Stimulated activated CD8-positive, alpha-beta memory T cell treated with anti-CD3 and anti-CD28 coated beads, Interleukin-12 subunit alpha, Interleukin-12 subunit beta, amount 100 ng/mL, for 24 hours (primary cell): Measurements from ENCODE around the gene PON2.

Experiments used
- DNase-seq: peaks from one replicate; pipeline ENCODE4 v3.0.0-alpha.2; 2020; ENCODE audit errors: extremely low read depth

PON2 gene

GRCh38 chr7:95444796-95445195 lies 10.0 kb upstream of the PON2 start:
- no peak for DNase-seq

- DNase-seq = no peak
Observed at GRCh38 chr7:95441042-95441823, 6.4 kb upstream of the PON2 start.

- no peak for DNase-seq
Observed at GRCh38 chr7:95440394-95441038, 5.7 kb upstream of the PON2 start.

DNA sequence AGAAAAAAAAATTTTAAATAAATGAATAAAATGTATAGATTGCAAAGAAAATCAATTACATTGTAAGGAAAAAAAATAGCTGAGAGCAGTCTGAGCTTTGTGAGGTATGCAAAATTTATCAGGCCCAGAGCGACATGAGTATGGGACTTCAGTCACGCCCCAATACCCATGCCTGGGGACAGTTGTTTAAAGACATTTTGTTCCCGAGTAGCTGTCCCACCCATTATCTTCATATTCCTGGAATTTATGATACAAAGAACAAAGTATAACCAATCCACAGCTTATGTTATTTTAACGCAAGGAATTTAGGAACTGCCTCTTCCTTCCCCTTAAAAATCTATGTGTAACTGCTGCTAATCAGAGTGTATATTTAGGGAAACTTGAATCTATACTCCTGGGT lies 1.6 kb upstream of the PON2 start:
- no peak for DNase-seq

DNA sequence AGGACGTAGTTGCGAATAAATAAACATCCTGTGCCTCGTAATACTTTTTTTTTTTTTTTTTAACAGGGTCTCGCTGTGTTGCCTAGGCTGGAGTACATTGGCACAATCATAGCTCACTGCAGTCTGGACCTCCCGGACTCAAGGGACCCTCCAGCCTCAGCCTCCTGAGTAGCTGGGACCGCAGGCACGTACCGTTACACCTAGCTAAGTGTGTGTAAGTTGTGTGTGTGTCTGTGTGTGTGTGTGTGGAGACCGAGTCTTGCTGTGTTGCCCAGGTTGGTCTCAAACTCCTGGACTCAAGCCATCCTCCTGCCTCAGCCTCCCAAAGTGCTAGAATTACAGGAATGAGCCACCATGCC lies 573 bp upstream of the PON2 start:
- DNase-seq = no peak

- no peak for DNase-seq
Observed at GRCh38 chr7:95433952-95434556, 774 bp downstream of the PON2 start.

DNA sequence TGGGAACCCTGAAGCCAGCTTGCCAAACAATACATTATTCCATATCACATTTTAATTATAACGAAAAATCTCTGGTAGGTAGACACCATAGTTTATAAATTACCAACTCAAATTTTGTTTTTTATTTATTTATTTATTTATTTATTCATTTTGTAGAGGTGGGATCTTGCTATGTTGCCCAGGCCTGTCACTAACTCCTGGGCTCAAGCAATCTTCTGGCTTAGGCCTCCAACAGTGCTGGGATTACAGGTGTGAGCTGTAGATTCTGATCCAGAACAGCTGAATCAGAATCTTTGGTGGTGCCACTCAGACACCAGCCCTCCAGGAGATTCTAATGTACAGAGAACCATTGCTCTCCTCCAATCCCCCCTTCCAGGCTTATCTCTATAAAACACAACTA lies 1.7 kb downstream of the PON2 start:
- no peak for DNase-seq

- no peak for DNase-seq
Observed at GRCh38 chr7:95432606-95433005, 2.2 kb downstream of the PON2 start.

- no peak for DNase-seq
Observed at GRCh38 chr7:95430864-95431263, 4.0 kb downstream of the PON2 start.

DNA sequence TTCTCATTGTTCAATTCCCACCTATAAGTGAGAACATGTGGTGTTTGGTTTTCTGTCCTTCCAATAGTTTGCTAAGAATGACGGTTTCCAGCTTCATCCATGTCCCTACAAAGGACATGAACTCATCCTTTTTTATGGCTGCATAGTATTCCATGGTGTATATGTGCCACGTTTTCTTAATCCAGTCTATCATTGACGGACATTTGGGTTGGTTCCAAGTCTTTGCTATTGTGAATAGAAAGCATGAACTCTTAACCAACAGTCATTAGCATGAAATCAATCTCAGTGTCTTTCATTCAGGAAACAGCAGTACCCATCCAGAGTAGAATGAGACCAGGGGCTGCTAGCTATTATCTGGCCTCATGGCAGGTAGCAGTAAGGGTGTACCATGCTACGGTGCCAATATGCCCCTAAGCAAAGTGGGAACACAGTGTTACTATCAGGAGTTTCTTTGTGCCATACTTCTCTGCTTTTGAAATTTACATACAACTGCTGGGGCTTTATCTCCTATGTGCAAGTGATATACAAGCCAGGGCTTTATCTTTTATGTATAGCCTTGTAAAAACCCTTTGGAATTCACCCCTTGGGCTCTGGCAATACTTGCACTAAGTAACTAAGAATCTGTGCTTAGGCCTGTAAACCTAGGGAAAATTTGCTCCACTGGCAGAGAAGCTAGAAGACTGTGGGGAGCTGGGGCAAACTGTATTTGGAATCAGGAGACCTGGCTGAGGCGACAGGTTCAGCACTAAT lies 5.4 kb downstream of the PON2 start:
- no peak for DNase-seq

GRCh38 chr7:95427914-95428516 lies 6.8 kb downstream of the PON2 start:
- no peak for DNase-seq

- DNase-seq = no peak
Observed at GRCh38 chr7:95427166-95427565, 7.7 kb downstream of the PON2 start.

GRCh38 chr7:95425694-95426093 lies 9.1 kb downstream of the PON2 start:
- DNase-seq = no peak

GRCh38 chr7:95424716-95425115 lies 10.1 kb downstream of the PON2 start:
- no peak for DNase-seq

GRCh38 chr7:95421847-95422444 lies 12.9 kb downstream of the PON2 start:
- DNase-seq = no peak

DNA sequence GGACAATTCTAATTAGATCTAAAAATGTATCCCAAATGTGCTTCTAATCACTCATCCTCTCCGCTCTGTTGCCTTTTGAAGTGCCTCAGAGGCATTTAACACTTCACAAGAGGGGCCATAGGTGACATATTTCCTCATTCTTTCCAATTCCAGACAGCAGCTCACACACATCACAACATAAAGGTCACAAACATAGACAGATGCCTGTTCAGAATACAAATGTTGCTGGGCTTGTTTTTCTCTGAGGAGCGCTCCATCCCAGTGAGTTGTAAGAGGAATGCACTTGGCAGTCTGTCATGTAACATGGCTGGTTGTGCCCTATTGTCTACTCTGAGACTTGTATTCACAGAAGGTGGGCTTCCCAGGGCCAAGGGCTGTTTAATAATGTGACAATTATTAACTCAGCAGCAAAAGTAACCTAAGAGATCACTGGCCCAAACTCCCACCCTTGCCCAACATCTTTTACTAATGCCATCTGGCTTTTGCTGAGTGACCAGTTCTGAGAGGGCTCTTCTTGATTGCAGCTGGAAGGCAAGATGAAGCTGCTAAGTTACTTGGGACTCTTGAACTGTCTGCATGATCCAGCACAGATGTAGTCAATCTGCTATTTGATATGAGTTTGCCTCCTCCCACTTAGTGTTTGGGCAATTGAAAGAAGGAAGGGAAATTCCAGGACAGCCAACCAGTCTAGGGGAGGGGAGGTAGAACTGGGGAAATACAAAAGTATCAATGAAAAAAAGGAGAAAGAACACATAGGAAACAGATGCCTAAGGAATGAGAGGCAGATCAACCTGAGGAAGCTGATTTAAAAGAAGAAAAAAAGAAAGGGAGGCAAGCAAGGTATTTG lies 13.6 kb downstream of the PON2 start:
- no peak for DNase-seq

DNA sequence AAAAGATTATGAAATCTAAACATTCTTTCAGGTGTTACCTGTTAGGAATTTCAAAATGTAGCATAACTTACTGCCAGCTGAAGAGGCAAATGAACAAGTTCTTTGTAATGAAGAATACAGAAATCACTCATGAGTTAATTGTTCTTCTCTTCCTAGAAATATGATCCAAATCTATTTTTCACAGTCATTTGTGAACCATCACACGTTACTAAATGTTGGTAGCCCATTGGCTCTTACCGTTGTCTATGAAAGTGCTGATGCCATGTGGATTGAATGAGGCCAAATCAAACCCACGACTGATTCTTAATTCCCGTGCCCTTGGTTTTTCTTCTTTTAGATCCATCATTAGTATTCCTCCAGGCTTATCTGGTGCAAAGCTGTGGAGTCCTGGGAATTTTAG lies 22.8 kb downstream of the PON2 start:
- DNase-seq = no peak

DNA sequence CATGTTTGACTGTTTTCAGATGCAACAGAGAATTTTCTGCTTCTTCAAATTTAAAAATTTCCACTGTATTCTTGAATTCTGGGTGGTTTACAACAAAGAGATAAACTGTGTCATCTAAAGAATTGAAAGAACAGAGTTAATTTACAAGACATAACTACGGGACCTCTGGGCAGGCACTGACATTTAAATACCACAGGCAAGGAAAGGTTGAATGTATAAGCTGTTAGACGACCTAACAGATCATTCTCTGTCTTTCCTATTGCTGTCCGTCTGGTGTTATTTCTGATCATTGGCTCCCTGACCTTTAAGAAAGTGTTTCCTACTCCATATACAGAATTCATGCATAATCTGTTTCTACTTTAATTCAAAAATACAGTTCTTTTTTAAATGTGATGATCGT lies 23.2 kb downstream of the PON2 start:
- no peak for DNase-seq

GRCh38 chr7:95411036-95411435 lies 23.8 kb downstream of the PON2 start:
- DNase-seq = no peak

DNA sequence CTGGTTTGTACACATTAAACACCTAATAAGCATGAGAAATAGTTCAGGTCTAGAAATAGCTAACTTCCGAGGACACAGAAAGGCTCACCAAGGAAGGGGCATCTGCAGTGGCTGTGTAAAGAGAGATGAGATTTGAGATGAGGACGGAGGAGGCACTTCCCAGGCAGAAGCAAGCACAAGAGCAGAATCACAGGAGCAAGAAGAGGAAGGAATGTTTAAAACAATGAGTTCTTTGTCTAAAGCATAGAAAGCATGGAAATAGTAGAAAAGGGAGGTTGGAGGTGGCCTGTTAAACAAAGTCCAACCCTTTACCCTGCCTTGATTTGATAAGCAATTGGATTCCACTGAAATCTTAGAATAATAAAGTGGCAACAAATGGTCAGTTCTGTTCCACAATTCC lies 27.1 kb downstream of the PON2 start:
- no peak for DNase-seq

- DNase-seq = no peak
Observed at GRCh38 chr7:95405800-95406199, 29.0 kb downstream of the PON2 start.
